H1 (cell line): ENCODE results near the gene GCH1. TPM values are rescaled to one million over a fixed set of nuclear protein-coding genes. Genes with fewer than 3 reads are reported as not detected.

Experiments
- CTCF ChIA-PET: fragments of 300-600 bp; sonication (Branson Sonifier 250); formaldehyde crosslinking; loops from one replicate; lab custom pipeline; 2021; ENCODE audit not compliant: partially characterized antibody; lab: Charles Lee
- POLR2A ChIA-PET: fragments of 300-600 bp; sonication (Branson Sonifier 250); formaldehyde crosslinking; loops from one replicate; lab custom pipeline; 2021; ENCODE audit warnings: inconsistent platforms; ENCODE audit not compliant: partially characterized antibody; lab: Charles Lee
- DNase-seq, 2 experiments: peaks; one replicate each; pipeline versions ENCODE4 v3.0.0 to v3.0.0-alpha.2; 2010 to 2022; ENCODE audit warnings: low spot score in 2 of 2, low read depth in 1 of 2, mixed read lengths in 1 of 2
- FAIRE-seq: peaks from 2 replicates; lab custom pipeline; 2011; peaks lifted over from hg19 to GRCh38; lab: Jason Lieb, UNC
- H2AFZ ChIP-seq: 2 replicates; pipeline ENCODE4 v1.8.1; 2012; ENCODE audit warnings: low read length, inconsistent platforms
- H2AK5ac ChIP-seq: 2 replicates; pipeline ENCODE4 v1.6.1; 2013; ENCODE audit warnings: low read depth, low read length
- H2BK120ac ChIP-seq: replicated peaks from 2 replicates; pipeline ENCODE3; 2013; ENCODE audit warnings: low read depth, low read length, inconsistent platforms
- H2BK12ac ChIP-seq: 2 replicates; pipeline ENCODE4 v1.6.1; 2013; ENCODE audit warnings: low read depth, low read length
- H2BK15ac ChIP-seq: 2 replicates; pipeline ENCODE4 v1.6.1; 2013; ENCODE audit warnings: low read length
- H2BK20ac ChIP-seq: 2 replicates; pipeline ENCODE4 v1.6.1; 2013; ENCODE audit warnings: low read length
- H2BK5ac ChIP-seq: 2 replicates; pipeline ENCODE4 v1.6.1; 2013; ENCODE audit warnings: low read depth, low read length
- H3K14ac ChIP-seq: 2 replicates; pipeline ENCODE4 v1.6.1; 2013; ENCODE audit warnings: inconsistent platforms; ENCODE audit not compliant: insufficient read length
- H3K18ac ChIP-seq: 2 replicates; pipeline ENCODE4 v1.6.1; 2013; ENCODE audit warnings: low read length; ENCODE audit errors: extremely low read depth
- H3K23ac ChIP-seq: 2 replicates; pipeline ENCODE4 v1.6.1; 2013; ENCODE audit warnings: inconsistent platforms; ENCODE audit not compliant: insufficient read length
- H3K23me2 ChIP-seq: 2 replicates; pipeline ENCODE4 v1.6.1; 2013; ENCODE audit warnings: low read depth, low read length
- H3K27ac ChIP-seq: 2 replicates; pipeline ENCODE4 v1.6.1; 2011; ENCODE audit warnings: low read depth, low read length, inconsistent platforms
- H3K27me3 ChIP-seq, 4 experiments: replicated peaks in 1 of 4; 1 replicate in 1 of 4; 2 replicates in 3 of 4; pipeline versions ENCODE4 v1.6.1 to v1.8.1; 2011 to 2013; ENCODE audit warnings: low read length in 3 of 4, mild to moderate bottlenecking in 3 of 4, inconsistent platforms in 2 of 4, mixed read lengths in 2 of 4, moderate library complexity in 1 of 4; ENCODE audit not compliant: control insufficient read depth in 3 of 4, insufficient read depth in 3 of 4; ENCODE audit errors: extremely low read depth in 1 of 4
- H3K36me3 ChIP-seq, 4 experiments: 2 replicates each; pipeline versions ENCODE4 v1.6.1 to v1.8.1; 2011 to 2013; ENCODE audit warnings: mild to moderate bottlenecking in 4 of 4, low read length in 3 of 4, moderate library complexity in 2 of 4, control low read depth in 1 of 4, inconsistent platforms in 1 of 4; ENCODE audit not compliant: insufficient read depth in 4 of 4, control insufficient read depth in 2 of 4
- H3K4ac ChIP-seq: replicated peaks from 2 replicates; pipeline ENCODE3; 2013; ENCODE audit warnings: low read length, low read depth, mixed read lengths, inconsistent platforms; ENCODE audit not compliant: insufficient read length
- H3K4me1 ChIP-seq, 4 experiments: replicated peaks in 1 of 4; 1 replicate in 1 of 4; 2 replicates in 3 of 4; pipeline versions ENCODE4 v1.6.1 to v1.8.1; 2011 to 2013; ENCODE audit warnings: low read length in 3 of 4, inconsistent platforms in 2 of 4, mixed read lengths in 1 of 4; ENCODE audit not compliant: insufficient read depth in 4 of 4, control insufficient read depth in 3 of 4
- H3K4me2 ChIP-seq, 2 experiments: 2 replicates each; pipeline versions ENCODE4 v1.6.1 to v1.8.1; 2011 to 2013; ENCODE audit warnings: low read depth in 2 of 2, low read length in 2 of 2, control low read depth in 1 of 2, inconsistent platforms in 1 of 2, mild to moderate bottlenecking in 1 of 2; ENCODE audit not compliant: insufficient read depth in 1 of 2
- H3K4me3 ChIP-seq, 4 experiments: fragments of 200-600, 300-600 bp in 1 of 4; sonication (generic), shearing (Covaris generic), sonication (Bioruptor Twin) in 1 of 4; 2 replicates each; pipeline versions ENCODE4 v1.5.1 to v1.8.1; 2011 to 2016; ENCODE audit warnings: low read length in 4 of 4, low read depth in 3 of 4, control low read depth in 2 of 4, inconsistent platforms in 2 of 4, mild to moderate bottlenecking in 2 of 4, mixed read lengths in 1 of 4, moderate library complexity in 1 of 4; ENCODE audit not compliant: insufficient read depth in 2 of 4; ENCODE audit errors: extremely low read depth in 1 of 4
- H3K56ac ChIP-seq: replicated peaks from 2 replicates; pipeline ENCODE3; 2013; ENCODE audit warnings: low read depth, mild to moderate bottlenecking, mixed read lengths, low read length, inconsistent platforms; ENCODE audit not compliant: insufficient read length
- H3K79me1 ChIP-seq: 2 replicates; pipeline ENCODE4 v1.6.1; 2013; ENCODE audit warnings: low read depth, low read length, control low read depth
- H3K79me2 ChIP-seq, 2 experiments: 2 replicates each; pipeline versions ENCODE4 v1.6.1 to v1.8.1; 2012 to 2013; ENCODE audit warnings: low read length in 2 of 2, mild to moderate bottlenecking in 2 of 2, inconsistent platforms in 1 of 2; ENCODE audit not compliant: insufficient read depth in 2 of 2, control insufficient read depth in 1 of 2
- H3K9ac ChIP-seq, 4 experiments: replicated peaks in 1 of 4; 1 replicate in 1 of 4; 2 replicates in 3 of 4; pipeline versions ENCODE4 v1.6.1 to v1.8.1; 2011 to 2013; ENCODE audit warnings: low read depth in 3 of 4, low read length in 3 of 4, control low read depth in 2 of 4, mild to moderate bottlenecking in 2 of 4, moderate library complexity in 2 of 4, inconsistent platforms in 1 of 4; ENCODE audit errors: extremely low read depth in 1 of 4
- H3K9me3 ChIP-seq, 2 experiments: 2 replicates each; pipeline versions ENCODE4 v1.6.1 to v1.8.1; 2012 to 2013; ENCODE audit warnings: mild to moderate bottlenecking in 2 of 2, moderate library complexity in 2 of 2, control low read depth in 1 of 2, inconsistent platforms in 1 of 2, low read depth in 1 of 2, low read length in 1 of 2, mixed read lengths in 1 of 2; ENCODE audit not compliant: insufficient read depth in 2 of 2
- H4K20me1 ChIP-seq, 2 experiments: replicated peaks in 1 of 2; 2 replicates each; pipeline versions ENCODE3 to v1.8.1; 2011 to 2013; ENCODE audit warnings: inconsistent platforms in 2 of 2, low read length in 2 of 2, mild to moderate bottlenecking in 1 of 2; ENCODE audit not compliant: insufficient read depth in 2 of 2, control insufficient read depth in 1 of 2
- H4K5ac ChIP-seq: 2 replicates; pipeline ENCODE4 v1.6.1; 2013; ENCODE audit warnings: low read length, low read depth, mixed read lengths, inconsistent platforms; ENCODE audit not compliant: insufficient read length
- H4K8ac ChIP-seq: 2 replicates; pipeline ENCODE4 v1.8.0; 2013; ENCODE audit warnings: mild to moderate bottlenecking, moderate library complexity, low read length, inconsistent platforms; ENCODE audit not compliant: insufficient read depth; ENCODE audit errors: extremely low read depth
- H4K91ac ChIP-seq: replicated peaks from 2 replicates; pipeline ENCODE3; 2013; ENCODE audit warnings: low read length, mixed read lengths, inconsistent platforms; ENCODE audit not compliant: insufficient read length
- BRCA1 ChIP-seq: IDR thresholded peaks from 2 replicates; pipeline ENCODE4 v1.6.1; 2012; ENCODE audit warnings: low read depth, low read length, improper control_type of control experiment
- CREB1 ChIP-seq: IDR thresholded peaks from 2 replicates; pipeline ENCODE4 v1.6.1; 2012; ENCODE audit warnings: inconsistent platforms
- CTBP2 ChIP-seq: IDR thresholded peaks from 2 replicates; pipeline ENCODE4 v1.7.0; 2011; ENCODE audit warnings: borderline replicate concordance, mild to moderate bottlenecking, moderate library complexity, mixed read lengths, low read length; ENCODE audit not compliant: insufficient read depth, insufficient read length
- GTF2F1 ChIP-seq: IDR thresholded peaks from 2 replicates; pipeline ENCODE4 v1.6.1; 2012; ENCODE audit warnings: low read depth, low read length, improper control_type of control experiment, borderline replicate concordance
- HDAC6 ChIP-seq: IDR thresholded peaks from one replicate; pipeline ENCODE4 v1.7.1; 2012; ENCODE audit warnings: low read depth, mild to moderate bottlenecking, inconsistent platforms, low read length, moderate library complexity
- KDM1A ChIP-seq: fragments of 200-600, 300-600 bp; sonication (generic); IDR thresholded peaks from 2 replicates; pipeline ENCODE4 v1.7.1; 2016; ENCODE audit warnings: mild to moderate bottlenecking, low read length, borderline replicate concordance
- SIX5 ChIP-seq: IDR thresholded peaks from 2 replicates; pipeline ENCODE4 v1.6.1; 2011; ENCODE audit warnings: mild to moderate bottlenecking, low read depth, low read length
- SRF ChIP-seq: IDR thresholded peaks from 2 replicates; pipeline ENCODE4 v1.6.1; 2011; ENCODE audit warnings: mild to moderate bottlenecking, low read depth, low read length, moderate library complexity
- USF2 ChIP-seq: IDR thresholded peaks from 2 replicates; pipeline ENCODE4 v1.6.1; 2011; ENCODE audit warnings: low read length, improper control_type of control experiment
- ZNF274 ChIP-seq: IDR thresholded peaks from 2 replicates; pipeline ENCODE4 v1.7.0; 2012; ENCODE audit warnings: low read length, borderline replicate concordance; ENCODE audit errors: extremely low read depth
- WGBS, 2 experiments: shearing (Covaris generic) in 1 of 2; methylation state at CpG; one replicate each; pipeline versions ENCODE4 v1.1.6 to v1.1.7; 2013 to 2015; ENCODE audit warnings: low lambda C conversion rate in 2 of 2, mixed read lengths in 2 of 2, inconsistent platforms in 1 of 2, low coverage in 1 of 2, missing lambda C conversion rate in 1 of 2; ENCODE audit not compliant: insufficient replicate concordance in 2 of 2, insufficient coverage in 1 of 2, insufficient read length in 1 of 2; ENCODE audit errors: extremely low coverage in 1 of 2, missing lambda C conversion rate in 1 of 2; 5-methylcytosine and 5-hydroxymethylcytosine counted together
- polyA plus RNA-seq, 7 experiments: library from polyadenylated mRNA; depleted of rRNA in 3 of 7; stranded (reverse) in 5 of 7; unstranded in 2 of 7; fragments of >200 nt in 5 of 7; fragments of 200-250 nt in 2 of 7; gene quantifications; 1 replicate in 5 of 7; 2 replicates in 1 of 7; 4 replicates in 1 of 7; pipeline versions ENCODE4 v1.2.1 to v1.2.3, GENCODE V29; 2011 to 2013; ENCODE audit warnings: missing spikeins in 2 of 7, mixed read lengths in 2 of 7
- total RNA-seq: library from RNA; stranded (reverse); fragmentation: NEBNext Ultra II Directional; extraction: Animal tissue kit (Norgen Biotek cat#: 25700); gene quantifications from 2 replicates; pipeline ENCODE4 v1.2.1, GENCODE V29; 2021
- TF ChIP-seq, protein P1 (sequence below): IDR thresholded peaks from 2 replicates; pipeline ENCODE4 v1.6.1; 2012; ENCODE audit warnings: inconsistent platforms

GCH1 gene
- total and polyA plus RNA-seq, 2 of the 8 experiments (the other 6 are each of a cell fraction or from before 2014, with no cell fraction given) = 7.3 to 7.9 TPM

- H2BK12ac ChIP-seq = no peak overlapping the region
- POLR2A ChIA-PET = no interaction called here
- no peaks in the 10 kb centered on the region for H3K4me1 ChIP-seq
- DNase-seq (no peak), FAIRE-seq (no peak)
- H3K4me2 ChIP-seq = no peak overlapping the region
- H4K20me1 ChIP-seq = no peaks in the 10 kb centered on the region
- no peak overlapping the region for H3K23ac ChIP-seq
- H3K4me3 ChIP-seq = no peak overlapping the region
- no peak overlapping the region for H2BK120ac ChIP-seq
- no peak overlapping the region for H2BK5ac ChIP-seq
- H3K79me2 ChIP-seq = no peaks in the 10 kb centered on the region
- no peak overlapping the region for H3K14ac ChIP-seq
- H4K5ac ChIP-seq = no peak overlapping the region
- no peak overlapping the region for H3K9ac ChIP-seq
- H3K23me2 ChIP-seq = no peaks in the 10 kb centered on the region
- H3K36me3 ChIP-seq = no peaks in the 10 kb centered on the region
- H3K79me1 ChIP-seq = no peaks in the 10 kb centered on the region
- no peak overlapping the region for H3K27ac ChIP-seq
- H2BK15ac ChIP-seq = no peak overlapping the region
- H4K8ac ChIP-seq = no peak overlapping the region
- no peak overlapping the region for H2AK5ac ChIP-seq
- WGBS, 2 experiments = 82% methylated on average over 2 of the region's 2 CpGs; no CpG with 5 or more reads in 1 of the 2 experiments
- no peak overlapping the region for H4K91ac ChIP-seq
- no peak overlapping the region for H2BK20ac ChIP-seq
- no peak overlapping the region for H3K18ac ChIP-seq
- H3K56ac ChIP-seq = no peak overlapping the region
- no peaks in the 10 kb centered on the region for H3K9me3 ChIP-seq
- CTCF ChIA-PET = interaction anchor here (0.7 to 1.4 kb wide), 3 partner anchors 10 to 378 kb away, joined by 3 read pairs; no protein-coding TSS in a partner anchor
- no peaks in the 10 kb centered on the region for H3K27me3 ChIP-seq
- no peak overlapping the region for H3K4ac ChIP-seq
- no peak overlapping the region for H2AFZ ChIP-seq
- TF ChIP-seq, protein P1, sequence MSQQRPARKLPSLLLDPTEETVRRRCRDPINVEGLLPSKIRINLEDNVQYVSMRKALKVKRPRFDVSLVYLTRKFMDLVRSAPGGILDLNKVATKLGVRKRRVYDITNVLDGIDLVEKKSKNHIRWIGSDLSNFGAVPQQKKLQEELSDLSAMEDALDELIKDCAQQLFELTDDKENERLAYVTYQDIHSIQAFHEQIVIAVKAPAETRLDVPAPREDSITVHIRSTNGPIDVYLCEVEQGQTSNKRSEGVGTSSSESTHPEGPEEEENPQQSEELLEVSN = no peak
- TF ChIP-seq ZNF274 (no peak), KDM1A (no peak), BRCA1 (no peak), SRF (no peak), CTBP2 (no peak), CREB1 (no peak), SIX5 (no peak), HDAC6 (no peak), GTF2F1 (no peak), USF2 (no peak)
Measured at GRCh38 chr14:54823757-54824549, 78.7 kb downstream of the GCH1 start.
